WTC11 (cell line): Measurements from ENCODE around the gene PDE4B. TPM values are rescaled to one million over a fixed set of nuclear protein-coding genes. Genes with fewer than 3 reads are reported as not detected.

Experiments used
- ATAC-seq: fragments of 200-7000 bp; cut with Tn5 transposase; 2 replicates; pipeline ENCODE4 v1.10.0; 2021; ENCODE audit warnings: mild to moderate bottlenecking, moderate library complexity
- CTCF ChIA-PET: fragments of 300-600 bp; sonication (Branson Sonifier 250); formaldehyde crosslinking; loops from one replicate; lab custom pipeline; 2021; ENCODE audit warnings: antibody characterized with exemption; lab: Charles Lee
- POLR2A ChIA-PET: fragments of 350-600 bp; sonication (Branson Sonifier 250); formaldehyde crosslinking; loops from one replicate; lab custom pipeline; 2021; ENCODE audit warnings: antibody characterized with exemption; lab: Charles Lee
- DNase-seq: peaks from one replicate; pipeline ENCODE4 v3.0.0; 2021; ENCODE audit warnings: low spot score
- H3K27ac Mint-ChIP-seq: 2 replicates; pipeline ENCODE4 v1.8.0; 2021; ENCODE audit warnings: mixed read lengths
- H3K27me3 Mint-ChIP-seq: 2 replicates; pipeline ENCODE4 v1.8.0; 2021; ENCODE audit warnings: low read depth, mild to moderate bottlenecking, moderate library complexity, mixed read lengths
- H3K36me3 Mint-ChIP-seq: 2 replicates; pipeline ENCODE4 v1.8.0; 2021; ENCODE audit warnings: mixed read lengths
- H3K4me1 Mint-ChIP-seq: 2 replicates; pipeline ENCODE4 v1.8.0; 2022; ENCODE audit warnings: mixed read lengths
- H3K4me3 Mint-ChIP-seq: 2 replicates; pipeline ENCODE4 v1.8.0; 2021; ENCODE audit warnings: mild to moderate bottlenecking, moderate library complexity, mixed read lengths
- H3K9me3 Mint-ChIP-seq: 2 replicates; pipeline ENCODE4 v1.8.0; 2021; ENCODE audit warnings: mixed read lengths
- ETV6 ChIP-seq: sonication (generic); formaldehyde crosslinking; IDR thresholded peaks from 2 replicates; pipeline ENCODE4 v1.8.1; 2022; ENCODE audit warnings: mild to moderate bottlenecking, missing genetic modification reagents
- FOXP1 ChIP-seq: sonication (generic); formaldehyde crosslinking; IDR thresholded peaks from 2 replicates; pipeline ENCODE4 v1.8.0; 2022; ENCODE audit warnings: missing genetic modification reagents, mild to moderate bottlenecking, moderate library complexity, borderline replicate concordance
- IRF2 ChIP-seq: sonication (generic); formaldehyde crosslinking; IDR thresholded peaks from 2 replicates; pipeline ENCODE4 v1.8.0; 2022; ENCODE audit warnings: low read depth, missing genetic modification reagents, borderline replicate concordance
- NFE2L1 ChIP-seq: sonication (generic); formaldehyde crosslinking; IDR thresholded peaks from 2 replicates; pipeline ENCODE4 v1.8.1; 2023; ENCODE audit warnings: missing genetic modification reagents
- NR1H2 ChIP-seq: sonication (generic); formaldehyde crosslinking; IDR thresholded peaks from 2 replicates; pipeline ENCODE4 v1.9.0; 2021; ENCODE audit warnings: mild to moderate bottlenecking, moderate library complexity, missing genetic modification reagents
- NR2C2 ChIP-seq: sonication (generic); formaldehyde crosslinking; IDR thresholded peaks from 2 replicates; pipeline ENCODE4 v1.8.0; 2022; ENCODE audit warnings: mild to moderate bottlenecking, missing genetic modification reagents
- SMAD4 ChIP-seq: sonication (generic); formaldehyde crosslinking; IDR thresholded peaks from 2 replicates; pipeline ENCODE4 v1.8.0; 2022; ENCODE audit warnings: mild to moderate bottlenecking, missing genetic modification reagents
- TEAD4 ChIP-seq: sonication (generic); formaldehyde crosslinking; IDR thresholded peaks from 2 replicates; pipeline ENCODE4 v1.8.0; 2022; ENCODE audit warnings: mild to moderate bottlenecking, missing genetic modification reagents
- total RNA-seq: library from RNA; stranded (reverse); gene quantifications from 3 replicates; pipeline ENCODE4 v1.2.3, GENCODE V29; 2021
- TF ChIP-seq, protein P1 (sequence below): sonication (generic); formaldehyde crosslinking; IDR thresholded peaks from 2 replicates; pipeline ENCODE4 v1.8.0; 2023; ENCODE audit warnings: mild to moderate bottlenecking, missing genetic modification reagents
- TF ChIP-seq, protein P2 (sequence below): fragments of 250-450 bp; sonication (Bioruptor Pico); conservative IDR thresholded peaks from 2 replicates; pipeline ENCODE4 v1.9.0; 2021; ENCODE audit warnings: mild to moderate bottlenecking
- TF ChIP-seq, protein P3 (sequence below): sonication (generic); formaldehyde crosslinking; IDR thresholded peaks from 2 replicates; pipeline ENCODE4 v1.8.1; 2022; ENCODE audit warnings: low read depth, mild to moderate bottlenecking, moderate library complexity, missing genetic modification reagents, borderline replicate concordance
- TF ChIP-seq, protein P4 (sequence below): sonication (generic); formaldehyde crosslinking; IDR thresholded peaks from 2 replicates; pipeline ENCODE4 v1.8.0; 2023; ENCODE audit warnings: missing genetic modification reagents
- TF ChIP-seq, protein P5 (sequence below): fragments of 250-450 bp; sonication (Bioruptor Pico); IDR thresholded peaks from 2 replicates; pipeline ENCODE4 v1.8.0; 2021; ENCODE audit warnings: mild to moderate bottlenecking
- TF ChIP-seq, protein P6 (sequence below): sonication (generic); formaldehyde crosslinking; IDR thresholded peaks from 2 replicates; pipeline ENCODE4 v1.8.0; 2023; ENCODE audit warnings: missing genetic modification reagents, mild to moderate bottlenecking, borderline replicate concordance

The PDE4B gene
- total RNA-seq, 1 experiment from 2014 or later, result 8.0 TPM

DNA sequence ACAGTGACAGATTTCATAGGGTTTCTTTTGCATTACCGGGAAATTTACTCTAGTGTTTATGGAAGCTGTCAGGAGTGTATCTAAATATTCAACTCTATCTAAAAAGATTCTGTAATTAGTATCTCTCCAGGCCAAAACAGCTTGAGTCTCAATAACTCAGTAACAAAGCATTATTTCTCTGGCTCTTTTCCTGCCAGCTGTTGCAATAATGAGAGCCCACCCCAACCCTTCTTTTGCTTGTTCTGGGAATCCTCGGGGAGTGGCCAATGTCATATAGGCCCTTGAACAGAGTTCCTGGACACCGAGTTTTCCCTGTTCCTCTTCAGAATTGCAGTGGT lies 621.1 kb downstream of the PDE4B start:
- no peaks in the 10 kb centered on the region for H3K4me1 Mint-ChIP-seq
- ChIA-PET CTCF (no interaction called here), POLR2A (no interaction called here)
- no peak for DNase-seq
- H3K27ac Mint-ChIP-seq, result no peak overlapping the region
- H3K27me3 Mint-ChIP-seq, result peaks cover 3% of the 10 kb centered on the region; the same call in 1 of the 2 replicates
- peaks cover 63% of the 10 kb centered on the region for H3K9me3 Mint-ChIP-seq
- ATAC-seq, result no peak
- peaks cover 37% of the 10 kb centered on the region for H3K36me3 Mint-ChIP-seq
- TF ChIP-seq NR1H2 (CRISPR knock-in tag) (no peak), NR2C2 (CRISPR knock-in tag) (no peak)
- TF ChIP-seq, protein P1, sequence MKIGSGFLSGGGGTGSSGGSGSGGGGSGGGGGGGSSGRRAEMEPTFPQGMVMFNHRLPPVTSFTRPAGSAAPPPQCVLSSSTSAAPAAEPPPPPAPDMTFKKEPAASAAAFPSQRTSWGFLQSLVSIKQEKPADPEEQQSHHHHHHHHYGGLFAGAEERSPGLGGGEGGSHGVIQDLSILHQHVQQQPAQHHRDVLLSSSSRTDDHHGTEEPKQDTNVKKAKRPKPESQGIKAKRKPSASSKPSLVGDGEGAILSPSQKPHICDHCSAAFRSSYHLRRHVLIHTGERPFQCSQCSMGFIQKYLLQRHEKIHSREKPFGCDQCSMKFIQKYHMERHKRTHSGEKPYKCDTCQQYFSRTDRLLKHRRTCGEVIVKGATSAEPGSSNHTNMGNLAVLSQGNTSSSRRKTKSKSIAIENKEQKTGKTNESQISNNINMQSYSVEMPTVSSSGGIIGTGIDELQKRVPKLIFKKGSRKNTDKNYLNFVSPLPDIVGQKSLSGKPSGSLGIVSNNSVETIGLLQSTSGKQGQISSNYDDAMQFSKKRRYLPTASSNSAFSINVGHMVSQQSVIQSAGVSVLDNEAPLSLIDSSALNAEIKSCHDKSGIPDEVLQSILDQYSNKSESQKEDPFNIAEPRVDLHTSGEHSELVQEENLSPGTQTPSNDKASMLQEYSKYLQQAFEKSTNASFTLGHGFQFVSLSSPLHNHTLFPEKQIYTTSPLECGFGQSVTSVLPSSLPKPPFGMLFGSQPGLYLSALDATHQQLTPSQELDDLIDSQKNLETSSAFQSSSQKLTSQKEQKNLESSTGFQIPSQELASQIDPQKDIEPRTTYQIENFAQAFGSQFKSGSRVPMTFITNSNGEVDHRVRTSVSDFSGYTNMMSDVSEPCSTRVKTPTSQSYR, result no peak
- TF ChIP-seq, protein P2, sequence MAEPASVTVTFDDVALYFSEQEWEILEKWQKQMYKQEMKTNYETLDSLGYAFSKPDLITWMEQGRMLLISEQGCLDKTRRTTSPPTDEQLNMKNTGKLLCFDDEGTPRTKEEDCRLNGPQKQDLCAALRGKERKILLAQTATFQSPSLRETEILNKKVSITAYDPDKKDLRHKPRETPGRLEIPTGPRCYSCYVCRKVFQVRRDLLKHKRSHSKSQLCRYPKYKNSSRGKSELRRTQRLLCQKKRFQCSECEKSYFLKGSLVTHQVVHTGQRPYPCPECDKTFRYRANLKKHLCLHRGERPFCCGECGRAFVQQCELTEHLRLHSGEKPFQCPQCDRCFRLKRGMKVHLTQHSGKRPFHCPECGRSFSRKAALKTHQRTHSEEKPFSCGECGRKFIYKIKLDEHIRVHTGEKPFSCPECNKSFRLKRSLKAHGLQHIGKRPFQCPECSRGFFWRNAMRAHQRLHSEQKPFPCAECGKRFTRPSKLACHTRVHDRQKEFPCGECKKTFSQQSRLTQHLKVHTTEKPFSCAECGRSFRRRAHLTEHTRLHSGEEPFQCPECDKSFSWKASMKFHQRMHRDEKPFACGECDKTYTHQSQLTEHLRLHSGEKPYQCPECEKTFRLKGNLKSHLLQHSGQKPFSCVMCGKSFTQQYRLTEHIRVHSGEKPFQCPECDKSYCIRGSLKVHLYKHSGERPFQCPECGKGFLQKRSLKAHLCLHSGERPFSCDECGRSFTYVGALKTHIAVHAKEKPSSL, result no peak
- TF ChIP-seq, protein P3, sequence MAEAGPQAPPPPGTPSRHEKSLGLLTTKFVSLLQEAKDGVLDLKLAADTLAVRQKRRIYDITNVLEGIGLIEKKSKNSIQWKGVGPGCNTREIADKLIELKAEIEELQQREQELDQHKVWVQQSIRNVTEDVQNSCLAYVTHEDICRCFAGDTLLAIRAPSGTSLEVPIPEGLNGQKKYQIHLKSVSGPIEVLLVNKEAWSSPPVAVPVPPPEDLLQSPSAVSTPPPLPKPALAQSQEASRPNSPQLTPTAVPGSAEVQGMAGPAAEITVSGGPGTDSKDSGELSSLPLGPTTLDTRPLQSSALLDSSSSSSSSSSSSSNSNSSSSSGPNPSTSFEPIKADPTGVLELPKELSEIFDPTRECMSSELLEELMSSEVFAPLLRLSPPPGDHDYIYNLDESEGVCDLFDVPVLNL (CRISPR knock-in tag), result no peak
- TF ChIP-seq, all 79 proteins: peak for 0
- H3K4me3 Mint-ChIP-seq, result no peak overlapping the region

DNA sequence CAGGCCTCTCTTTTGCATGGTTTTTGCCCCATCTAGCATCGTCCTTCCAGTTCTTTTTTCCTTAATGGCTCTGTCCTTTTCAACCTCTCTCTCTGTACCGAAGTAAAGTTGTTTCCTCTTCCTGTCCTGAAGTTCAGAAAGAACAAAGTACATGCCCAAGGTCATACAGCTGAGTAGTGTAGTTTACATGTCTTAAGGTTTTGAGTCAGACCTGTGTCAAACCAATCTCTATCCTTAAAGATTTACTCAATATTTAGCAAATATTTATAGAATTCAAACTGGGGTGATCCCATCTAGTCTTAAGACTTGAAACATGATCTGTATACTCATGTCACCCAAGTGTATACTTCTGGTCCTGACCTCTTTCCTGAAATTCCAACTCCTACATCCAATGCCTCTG lies 622.6 kb downstream of the PDE4B start:
- Mint-ChIP-seq H3K27ac (no peak overlapping the region), H3K36me3 (peaks cover 33% of the 10 kb centered on the region)
- TF ChIP-seq NFE2L1, result no peak
- TF ChIP-seq, protein P4, sequence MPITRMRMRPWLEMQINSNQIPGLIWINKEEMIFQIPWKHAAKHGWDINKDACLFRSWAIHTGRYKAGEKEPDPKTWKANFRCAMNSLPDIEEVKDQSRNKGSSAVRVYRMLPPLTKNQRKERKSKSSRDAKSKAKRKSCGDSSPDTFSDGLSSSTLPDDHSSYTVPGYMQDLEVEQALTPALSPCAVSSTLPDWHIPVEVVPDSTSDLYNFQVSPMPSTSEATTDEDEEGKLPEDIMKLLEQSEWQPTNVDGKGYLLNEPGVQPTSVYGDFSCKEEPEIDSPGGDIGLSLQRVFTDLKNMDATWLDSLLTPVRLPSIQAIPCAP (CRISPR knock-in tag), result no peak
- TF ChIP-seq, all 79 proteins: peak for 0
- ChIA-PET POLR2A (no interaction called here), CTCF (no interaction called here)
- Mint-ChIP-seq H3K9me3 (peaks cover 64% of the 10 kb centered on the region), H3K27me3 (peaks cover 3% of the 10 kb centered on the region; the same call in 1 of the 2 replicates), H3K4me1 (no peaks in the 10 kb centered on the region), H3K4me3 (no peak overlapping the region)
- no peak for ATAC-seq
- no peak for DNase-seq

DNA sequence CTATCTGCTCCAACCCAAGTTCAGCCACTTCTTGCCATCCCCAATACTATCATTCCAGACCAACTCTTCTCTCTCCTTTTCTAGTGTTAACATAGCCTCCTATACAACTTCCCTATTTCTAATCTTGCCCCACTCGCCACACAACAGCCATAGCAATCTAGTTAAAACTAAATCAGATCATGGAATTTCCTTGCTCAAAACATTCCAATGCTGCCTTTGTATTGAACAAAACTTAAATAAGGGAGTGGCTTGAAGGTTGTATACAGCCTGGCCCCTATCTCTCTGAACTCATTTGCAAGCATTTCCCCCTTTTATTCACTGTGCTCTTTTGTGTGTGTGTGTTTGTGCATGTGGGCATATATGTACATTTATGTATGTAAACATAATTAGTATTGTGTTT lies 623.2 kb downstream of the PDE4B start:
- H3K4me1 Mint-ChIP-seq, result no peaks in the 10 kb centered on the region
- ChIA-PET CTCF (no interaction called here), POLR2A (no interaction called here)
- H3K27me3 Mint-ChIP-seq, result peaks cover 3% of the 10 kb centered on the region; the same call in 1 of the 2 replicates
- peaks cover 32% of the 10 kb centered on the region for H3K36me3 Mint-ChIP-seq
- no peak overlapping the region for H3K4me3 Mint-ChIP-seq
- H3K27ac Mint-ChIP-seq, result no peak overlapping the region
- ATAC-seq, result no peak
- no peak for DNase-seq
- no peak for TF ChIP-seq IRF2
- TF ChIP-seq TEAD4 (CRISPR knock-in tag), result no peak
- TF ChIP-seq, protein P5, sequence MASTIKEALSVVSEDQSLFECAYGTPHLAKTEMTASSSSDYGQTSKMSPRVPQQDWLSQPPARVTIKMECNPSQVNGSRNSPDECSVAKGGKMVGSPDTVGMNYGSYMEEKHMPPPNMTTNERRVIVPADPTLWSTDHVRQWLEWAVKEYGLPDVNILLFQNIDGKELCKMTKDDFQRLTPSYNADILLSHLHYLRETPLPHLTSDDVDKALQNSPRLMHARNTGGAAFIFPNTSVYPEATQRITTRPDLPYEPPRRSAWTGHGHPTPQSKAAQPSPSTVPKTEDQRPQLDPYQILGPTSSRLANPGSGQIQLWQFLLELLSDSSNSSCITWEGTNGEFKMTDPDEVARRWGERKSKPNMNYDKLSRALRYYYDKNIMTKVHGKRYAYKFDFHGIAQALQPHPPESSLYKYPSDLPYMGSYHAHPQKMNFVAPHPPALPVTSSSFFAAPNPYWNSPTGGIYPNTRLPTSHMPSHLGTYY (CRISPR knock-in tag), result no peak
- H3K9me3 Mint-ChIP-seq, result peaks cover 59% of the 10 kb centered on the region

DNA sequence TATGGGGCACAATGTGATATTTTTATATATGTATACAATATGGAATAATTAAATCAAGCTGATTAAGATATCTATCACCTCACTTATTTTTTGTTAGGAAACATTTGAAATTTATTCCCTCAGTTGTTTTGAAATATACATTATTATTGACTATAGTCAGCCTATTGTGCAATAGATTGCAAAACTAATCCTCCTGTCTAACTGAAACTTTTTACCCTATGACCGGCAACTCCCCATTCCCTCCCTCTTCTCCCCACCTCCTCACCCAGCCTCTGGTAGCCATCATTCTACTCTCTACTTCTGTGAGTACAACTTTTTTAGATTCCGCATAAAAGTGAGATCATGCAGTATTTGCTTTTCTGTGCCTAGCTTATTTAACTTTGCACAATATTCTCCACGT lies 623.6 kb downstream of the PDE4B start:
- ATAC-seq (no peak), DNase-seq (no peak)
- H3K4me1 Mint-ChIP-seq, result no peaks in the 10 kb centered on the region
- H3K4me3 Mint-ChIP-seq, result no peak overlapping the region
- CTCF ChIA-PET, result no interaction called here
- POLR2A ChIA-PET, result no interaction called here
- peaks cover 32% of the 10 kb centered on the region for H3K36me3 Mint-ChIP-seq
- peaks cover 54% of the 10 kb centered on the region for H3K9me3 Mint-ChIP-seq
- peaks cover 3% of the 10 kb centered on the region; the same call in 1 of the 2 replicates for H3K27me3 Mint-ChIP-seq
- no peak overlapping the region for H3K27ac Mint-ChIP-seq
- TF ChIP-seq SMAD4 (no peak), FOXP1 (CRISPR knock-in tag) (no peak), ETV6 (CRISPR knock-in tag) (no peak)
- TF ChIP-seq, protein P6, sequence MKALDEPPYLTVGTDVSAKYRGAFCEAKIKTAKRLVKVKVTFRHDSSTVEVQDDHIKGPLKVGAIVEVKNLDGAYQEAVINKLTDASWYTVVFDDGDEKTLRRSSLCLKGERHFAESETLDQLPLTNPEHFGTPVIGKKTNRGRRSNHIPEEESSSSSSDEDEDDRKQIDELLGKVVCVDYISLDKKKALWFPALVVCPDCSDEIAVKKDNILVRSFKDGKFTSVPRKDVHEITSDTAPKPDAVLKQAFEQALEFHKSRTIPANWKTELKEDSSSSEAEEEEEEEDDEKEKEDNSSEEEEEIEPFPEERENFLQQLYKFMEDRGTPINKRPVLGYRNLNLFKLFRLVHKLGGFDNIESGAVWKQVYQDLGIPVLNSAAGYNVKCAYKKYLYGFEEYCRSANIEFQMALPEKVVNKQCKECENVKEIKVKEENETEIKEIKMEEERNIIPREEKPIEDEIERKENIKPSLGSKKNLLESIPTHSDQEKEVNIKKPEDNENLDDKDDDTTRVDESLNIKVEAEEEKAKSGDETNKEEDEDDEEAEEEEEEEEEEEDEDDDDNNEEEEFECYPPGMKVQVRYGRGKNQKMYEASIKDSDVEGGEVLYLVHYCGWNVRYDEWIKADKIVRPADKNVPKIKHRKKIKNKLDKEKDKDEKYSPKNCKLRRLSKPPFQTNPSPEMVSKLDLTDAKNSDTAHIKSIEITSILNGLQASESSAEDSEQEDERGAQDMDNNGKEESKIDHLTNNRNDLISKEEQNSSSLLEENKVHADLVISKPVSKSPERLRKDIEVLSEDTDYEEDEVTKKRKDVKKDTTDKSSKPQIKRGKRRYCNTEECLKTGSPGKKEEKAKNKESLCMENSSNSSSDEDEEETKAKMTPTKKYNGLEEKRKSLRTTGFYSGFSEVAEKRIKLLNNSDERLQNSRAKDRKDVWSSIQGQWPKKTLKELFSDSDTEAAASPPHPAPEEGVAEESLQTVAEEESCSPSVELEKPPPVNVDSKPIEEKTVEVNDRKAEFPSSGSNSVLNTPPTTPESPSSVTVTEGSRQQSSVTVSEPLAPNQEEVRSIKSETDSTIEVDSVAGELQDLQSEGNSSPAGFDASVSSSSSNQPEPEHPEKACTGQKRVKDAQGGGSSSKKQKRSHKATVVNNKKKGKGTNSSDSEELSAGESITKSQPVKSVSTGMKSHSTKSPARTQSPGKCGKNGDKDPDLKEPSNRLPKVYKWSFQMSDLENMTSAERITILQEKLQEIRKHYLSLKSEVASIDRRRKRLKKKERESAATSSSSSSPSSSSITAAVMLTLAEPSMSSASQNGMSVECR (CRISPR knock-in tag), result no peak
